A673 (cell line): Measurements from ENCODE around the gene PTGIS. TPM values are rescaled to one million over a fixed set of nuclear protein-coding genes. Genes with fewer than 3 reads are reported as not detected.

Source experiments
- BruUV-seq: library from RNA; stranded (reverse); fragments of 400-500 nt; replicated peaks from 2 replicates; lab custom pipeline; 2021; lab: Mats Ljungman, UMichigan
- CTCF ChIA-PET: fragments of 300-600 bp; sonication (Branson Sonifier 250); formaldehyde crosslinking; loops from one replicate; lab custom pipeline; 2022; ENCODE audit warnings: antibody characterized with exemption; lab: Charles Lee
- POLR2A ChIA-PET: fragments of 300-600 bp; sonication (Branson Sonifier 250); formaldehyde crosslinking; loops from one replicate; lab custom pipeline; 2022; ENCODE audit warnings: antibody characterized with exemption; ENCODE audit not compliant: low non-redundant PET; lab: Charles Lee
- DNase-seq: peaks from one replicate; pipeline ENCODE4 v3.0.0-alpha.2; 2015; ENCODE audit warnings: low spot score
- H3K27ac ChIP-seq: fragments of 200-600 bp; sonication (generic); 2 replicates; pipeline ENCODE4 v1.5.1; 2016; ENCODE audit warnings: mixed run types, low read depth, mild to moderate bottlenecking, mixed read lengths, antibody characterized with exemption, low read length; ENCODE audit not compliant: poor library complexity, severe bottlenecking
- H3K27me3 ChIP-seq: fragments of 200-600 bp; sonication (generic); replicated peaks from 2 replicates; pipeline ENCODE4 v1.6.1; 2017; ENCODE audit warnings: mixed run types, low read depth, mild to moderate bottlenecking, mixed read lengths, antibody characterized with exemption, low read length; ENCODE audit not compliant: insufficient read depth, poor library complexity
- H3K36me3 ChIP-seq: fragments of 200-600 bp; sonication (generic); 2 replicates; pipeline ENCODE4 v1.6.1; 2016; ENCODE audit warnings: mixed run types, mild to moderate bottlenecking, mixed read lengths, antibody characterized with exemption, low read length; ENCODE audit not compliant: insufficient read depth, poor library complexity, severe bottlenecking
- H3K4me1 ChIP-seq: fragments of 200-600 bp; sonication (generic); 2 replicates; pipeline ENCODE4 v1.6.1; 2017; ENCODE audit warnings: mixed run types, mild to moderate bottlenecking, mixed read lengths, antibody characterized with exemption, low read length; ENCODE audit not compliant: insufficient read depth, poor library complexity, severe bottlenecking
- H3K4me3 ChIP-seq: fragments of 200-600 bp; sonication (generic); 2 replicates; pipeline ENCODE4 v1.5.1; 2016; ENCODE audit warnings: low read depth, mixed run types, mild to moderate bottlenecking, mixed read lengths, low read length; ENCODE audit not compliant: poor library complexity, severe bottlenecking
- H3K9me3 ChIP-seq: fragments of 200-600 bp; sonication (generic); 2 replicates; pipeline ENCODE4 v1.6.1; 2016; ENCODE audit warnings: mixed run types, low read depth, mild to moderate bottlenecking, mixed read lengths, antibody characterized with exemption, low read length; ENCODE audit not compliant: poor library complexity, severe bottlenecking
- CTCF ChIP-seq: fragments of 300-800, 200-600 bp; sonication (generic); conservative IDR thresholded peaks from 2 replicates; pipeline ENCODE4 v1.5.1; 2017; ENCODE audit warnings: low read depth, mild to moderate bottlenecking, antibody characterized with exemption, low read length, moderate library complexity, mixed read lengths
- EZH2 ChIP-seq: fragments of 200-600 bp; sonication (generic); IDR thresholded peaks from 2 replicates; pipeline ENCODE4 v1.6.1; 2017; ENCODE audit warnings: borderline replicate concordance, low read depth, mild to moderate bottlenecking, mixed read lengths, antibody characterized with exemption, low read length; ENCODE audit not compliant: poor library complexity, severe bottlenecking
- intact Hi-C: fragments of 100-400 bp; cut with micrococcal nuclease; formaldehyde crosslinking; loops from one replicate; pipeline ENCODE4 v1.10.0; 2022; ENCODE audit not compliant: unreplicated experiment
- total RNA-seq: library from RNA; stranded (reverse); gene quantifications from 2 replicates; pipeline ENCODE4 v1.2.3, GENCODE V29; 2021

PTGIS gene
- total RNA-seq, 1 experiment from 2014 or later, result not detected

- Histone ChIP-seq H3K4me3 (no peak overlapping the region), H3K27ac (no peak overlapping the region), H3K9me3 (no peaks in the 10 kb centered on the region), H3K27me3 (no peaks in the 10 kb centered on the region), H3K36me3 (no peaks in the 10 kb centered on the region), H3K4me1 (no peaks in the 10 kb centered on the region)
- TF ChIP-seq EZH2 (no peak), CTCF (no peak)
- intact Hi-C loops, result no loop called here
- ChIA-PET POLR2A (no interaction called here), CTCF (interaction anchor here (0.6 to 1.9 kb wide), 2 partner anchors 70 to 510 kb away, joined by 3 to 5 read pairs; no protein-coding TSS in a partner anchor)
- no peak for DNase-seq
- BruUV-seq, result no TSS peak
Observed at GRCh38 chr20:49538950-49539349, 29.0 kb downstream of the PTGIS start.

- H3K9me3 ChIP-seq, result no peaks in the 10 kb centered on the region
- peak; percentile 83 for DNase-seq
- no TSS peak for BruUV-seq
- TF ChIP-seq CTCF (peak; percentile 80), EZH2 (no peak)
- H3K27ac ChIP-seq, result no peak overlapping the region
- ChIA-PET POLR2A (no interaction called here), CTCF (no interaction called here)
- no peaks in the 10 kb centered on the region for H3K36me3 ChIP-seq
- no peaks in the 10 kb centered on the region for H3K4me1 ChIP-seq
- no peaks in the 10 kb centered on the region for H3K27me3 ChIP-seq
- no peak overlapping the region for H3K4me3 ChIP-seq
- intact Hi-C loops, result loop anchor here (1.0 kb wide), 1 partner anchor 200 kb away; no protein-coding TSS in a partner anchor
Observed at GRCh38 chr20:49534255-49534712, 33.7 kb downstream of the PTGIS start.

- intact Hi-C loops, result no loop called here
- TF ChIP-seq EZH2, result no peak
- no peak for TF ChIP-seq CTCF
- H3K36me3 ChIP-seq, result no peaks in the 10 kb centered on the region
- DNase-seq, result no peak
- no TSS peak for BruUV-seq
- ChIA-PET POLR2A (no interaction called here), CTCF (no interaction called here)
- H3K27me3 ChIP-seq, result no peaks in the 10 kb centered on the region
- H3K4me1 ChIP-seq, result no peaks in the 10 kb centered on the region
- H3K4me3 ChIP-seq, result no peak overlapping the region
- no peak overlapping the region for H3K27ac ChIP-seq
- no peaks in the 10 kb centered on the region for H3K9me3 ChIP-seq
Observed at GRCh38 chr20:49532285-49532946, 35.5 kb downstream of the PTGIS start.
